K562 (cell line): ENCODE data around the gene PHF20. TPM values are rescaled to one million over a fixed set of nuclear protein-coding genes. Genes with fewer than 3 reads are reported as not detected.

ENCODE experiments used
- ATF1 ChIP-seq, 2 experiments: fragments of 450-650 bp in 1 of 2; IDR thresholded peaks; 2 replicates each; pipeline ENCODE4 v1.6.1; 2016; ENCODE audit warnings: missing compliant biosample characterization in 1 of 2, missing genetic modification characterization in 1 of 2
- E2F6 ChIP-seq, 2 experiments: IDR thresholded peaks; 2 replicates each; pipeline ENCODE4 v1.6.1; 2011; ENCODE audit warnings: borderline replicate concordance in 1 of 2, control low read depth in 1 of 2, low read depth in 1 of 2, low read length in 1 of 2, mild to moderate bottlenecking in 1 of 2, mixed read lengths in 1 of 2, moderate library complexity in 1 of 2; ENCODE audit not compliant: insufficient read depth in 1 of 2, insufficient read length in 1 of 2, poor library complexity in 1 of 2, severe bottlenecking in 1 of 2; ENCODE audit errors: extremely low read depth in 1 of 2
- FOXK2 ChIP-seq, 2 experiments: fragments of 450-650 bp; IDR thresholded peaks in 1 of 2; conservative IDR thresholded peaks in 1 of 2; 2 replicates each; pipeline ENCODE4 v1.6.1; 2016; ENCODE audit warnings: low read depth in 2 of 2, mild to moderate bottlenecking in 1 of 2
- HMBOX1 ChIP-seq: sonication (generic); IDR thresholded peaks from 2 replicates; pipeline ENCODE4 v1.6.1; 2016
- NCOA1 ChIP-seq: fragments of 450-650 bp; IDR thresholded peaks from 2 replicates; pipeline ENCODE4 v1.6.1; 2016; ENCODE audit warnings: low read depth
- NR0B1 ChIP-seq: fragments of 450-650 bp; IDR thresholded peaks from one replicate; pipeline ENCODE4 v1.6.1; 2018; ENCODE audit warnings: mild to moderate bottlenecking, moderate library complexity; ENCODE audit not compliant: partially characterized antibody
- PHB2 ChIP-seq: fragments of 450-650 bp; IDR thresholded peaks from 2 replicates; pipeline ENCODE4 v1.6.1; 2017; ENCODE audit warnings: low read depth
- PRDM10 ChIP-seq: fragments of 450-650 bp; IDR thresholded peaks from 2 replicates; pipeline ENCODE4 v1.6.1; 2018; ENCODE audit not compliant: partially characterized antibody
- SMARCA4 ChIP-seq: fragments of 450-650 bp; IDR thresholded peaks from 2 replicates; pipeline ENCODE4 v1.6.1; 2016
- TAF7 ChIP-seq: fragments of 450-650 bp; IDR thresholded peaks from 2 replicates; pipeline ENCODE4 v1.6.1; 2016; ENCODE audit warnings: missing genetic modification characterization, missing compliant biosample characterization
- TEAD2 ChIP-seq: fragments of 450-650 bp; IDR thresholded peaks from 2 replicates; pipeline ENCODE4 v1.6.1; 2016; ENCODE audit warnings: missing genetic modification characterization, control low read depth, missing compliant biosample characterization
- ZEB2 ChIP-seq: fragments of 450-650 bp; IDR thresholded peaks from 2 replicates; pipeline ENCODE4 v1.6.1; 2016
- ZFX ChIP-seq: sonication (generic); formaldehyde crosslinking; IDR thresholded peaks from 2 replicates; pipeline ENCODE4 v1.8.0; 2022; ENCODE audit warnings: mild to moderate bottlenecking, missing genetic modification reagents, moderate library complexity
- ZNF639 ChIP-seq, 2 experiments: fragments of 200-800 bp in 1 of 2; sonication (Bioruptor generic) in 1 of 2; sonication (generic) in 1 of 2; formaldehyde crosslinking in 1 of 2; IDR thresholded peaks in 1 of 2; conservative IDR thresholded peaks in 1 of 2; 2 replicates each; pipeline versions ENCODE4 v1.5.0 to v1.6.1; 2016 to 2020; ENCODE audit warnings: missing compliant biosample characterization in 1 of 2, missing genetic modification characterization in 1 of 2, missing genetic modification reagents in 1 of 2
- ZNF780A ChIP-seq: fragments of 250-450 bp; sonication (Bioruptor Pico); IDR thresholded peaks from 2 replicates; pipeline ENCODE4 v1.5.0; 2021; ENCODE audit warnings: mild to moderate bottlenecking
- polyA plus RNA-seq, 8 experiments: library from polyadenylated mRNA; depleted of rRNA in 4 of 8; stranded (reverse) in 5 of 8; unstranded in 3 of 8; fragments of >200 nt; fragmentation: Nextera tagmentation in 2 of 8; fragmentation: Illumina TruSeq in 1 of 8; extraction: Ambion mirVana in 2 of 8; extraction: Trizol in 1 of 8; gene quantifications; 2 replicates each; pipeline versions ENCODE4 v1.2.1 to v1.2.3, GENCODE V29; 2011 to 2014; ENCODE audit warnings: inconsistent platforms in 1 of 8, missing spikeins in 1 of 8
- total RNA-seq, 7 experiments: library from RNA; depleted of rRNA in 6 of 7; stranded (reverse); fragments of >200 nt in 6 of 7; fragmentation: Illumina TruSeq in 2 of 7; extraction: Trizol in 2 of 7; gene quantifications; 2 replicates each; pipeline versions ENCODE4 v1.2.1 to v1.2.3, GENCODE V29; 2011 to 2021; ENCODE audit warnings: low replicate concordance in 1 of 7

PHF20 gene
- total and polyA plus RNA-seq, 9 of the 15 experiments (the other 6 are each of a cell fraction or from before 2014, with no cell fraction given): 49.9 to 196 (median 70.7) TPM

- TF ChIP-seq PRDM10: peak; percentile 65
- no peak for TF ChIP-seq ZFX (CRISPR knock-in tag)
- TF ChIP-seq NR0B1: no peak
- TF ChIP-seq E2F6 (IDR thresholded peaks at IDR 0.05; ENCODE audit: borderline replicate concordance in 1 of 2, extremely low read depth in 1 of 2, insufficient read depth in 1 of 2, insufficient read length in 1 of 2, low read depth in 1 of 2, low read length in 1 of 2, poor library complexity in 1 of 2, severe bottlenecking in 1 of 2): no peak
- TF ChIP-seq NCOA1: 0 out of 2 replicates have a peak, but pooled peaks have one; percentile 15
- TF ChIP-seq ZEB2: peak; percentile 54; the same call in 1 of the 2 replicates
- TF ChIP-seq ATF1 (CRISPR knock-in tag; IDR thresholded peaks at IDR 0.05): no peak
- TF ChIP-seq ATF1 (tag; IDR thresholded peaks at IDR 0.05): peak; percentile 43; the same call in 1 of the 2 replicates
- TF ChIP-seq TEAD2 (tag): no peak
- no peak for TF ChIP-seq ZNF780A
- TF ChIP-seq PHB2: 0 out of 2 replicates have a peak, but pooled peaks have one; percentile 34
- TF ChIP-seq ZNF639 (CRISPR knock-in tag; conservative IDR thresholded peaks at IDR 0.05 in 1 of 2, IDR thresholded peaks at IDR 0.05 in 1 of 2): peak in 1 of 2 experiments; percentile 68; a peak in 1 of 4 replicates
- TF ChIP-seq SMARCA4: peak; percentile 87; the same call in 1 of the 2 replicates
- peak; percentile 44; the same call in 1 of the 2 replicates for TF ChIP-seq HMBOX1
- peak; percentile 69; the same call in 1 of the 2 replicates for TF ChIP-seq TAF7 (tag)
- TF ChIP-seq FOXK2 (conservative IDR thresholded peaks at IDR 0.05 in 1 of 2, IDR thresholded peaks at IDR 0.05 in 1 of 2; ENCODE audit: low read depth in 2 of 2): peak; percentile 39 to 51; a peak in 1 of 4 replicates
These were observed 27.9 kb upstream of the PHF20 start (continued) for GRCh38 chr20:35743693-35744491.
